Glutamatergic neuron (in vitro differentiated cells): ENCODE data around the gene HPSE2. TPM values are rescaled to one million over a fixed set of nuclear protein-coding genes. Genes with fewer than 3 reads are reported as not detected.

Experiments
- DNase-seq: peaks from one replicate; pipeline ENCODE4 v3.0.0; 2022
- H3K27ac Mint-ChIP-seq: one replicate; pipeline ENCODE4 v1.8.0; 2020; ENCODE audit warnings: mild to moderate bottlenecking, mixed read lengths, inconsistent platforms; ENCODE audit not compliant: unreplicated experiment
- H3K27me3 Mint-ChIP-seq: one replicate; pipeline ENCODE4 v1.8.0; 2020; ENCODE audit warnings: mild to moderate bottlenecking, moderate library complexity, mixed read lengths, inconsistent platforms; ENCODE audit not compliant: unreplicated experiment
- H3K36me3 Mint-ChIP-seq: one replicate; pipeline ENCODE4 v1.8.0; 2020; ENCODE audit warnings: mild to moderate bottlenecking, mixed read lengths, inconsistent platforms; ENCODE audit not compliant: unreplicated experiment
- H3K4me1 Mint-ChIP-seq: one replicate; pipeline ENCODE4 v1.8.0; 2020; ENCODE audit warnings: mild to moderate bottlenecking, low read depth, mixed read lengths, inconsistent platforms; ENCODE audit not compliant: unreplicated experiment
- H3K4me3 Mint-ChIP-seq: one replicate; pipeline ENCODE4 v1.8.0; 2020; ENCODE audit warnings: mild to moderate bottlenecking, mixed read lengths, inconsistent platforms; ENCODE audit not compliant: unreplicated experiment
- H3K9me3 Mint-ChIP-seq: one replicate; pipeline ENCODE4 v1.8.0; 2020; ENCODE audit warnings: mild to moderate bottlenecking, moderate library complexity, mixed read lengths, inconsistent platforms; ENCODE audit not compliant: unreplicated experiment
- total RNA-seq: library from RNA; stranded (reverse); fragmentation: NEBNext Ultra II Directional; extraction: Animal tissue kit (Norgen Biotek cat#: 25700); gene quantifications from one replicate; pipeline ENCODE4 v1.2.1, GENCODE V29; 2021; ENCODE audit not compliant: unreplicated experiment
- TF ChIP-seq, protein P1 (sequence below): fragments of 200-600 bp; sonication (generic); IDR thresholded peaks from one replicate; pipeline ENCODE4 v1.5.0; 2021; ENCODE audit not compliant: partially characterized antibody, unreplicated experiment

Gene HPSE2
- total RNA-seq, 1 donor from 2014 or later, result not detected

DNA sequence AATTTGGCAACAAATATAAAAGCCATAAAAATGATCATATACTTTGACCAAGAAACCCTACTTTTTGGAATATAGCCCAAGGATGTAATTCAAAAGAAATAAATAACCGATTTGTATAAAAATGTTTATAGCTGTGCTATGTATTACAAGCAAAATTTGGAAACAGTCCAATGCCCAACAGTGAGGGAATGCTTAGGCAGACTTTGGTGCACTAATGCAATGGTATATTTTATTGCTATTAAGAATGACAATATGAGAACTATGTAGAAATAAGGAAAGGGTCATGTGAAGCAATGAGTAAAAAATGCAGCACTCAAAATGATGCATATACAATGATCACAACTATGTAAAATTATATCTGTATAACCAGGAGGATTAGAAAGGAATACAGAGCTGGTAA, 515.1 kb downstream of the HPSE2 start:
- no peak overlapping the region for H3K4me3 Mint-ChIP-seq
- H3K36me3 Mint-ChIP-seq, result no peaks in the 10 kb centered on the region

GRCh38 chr10:98713586-98713985, 522.1 kb downstream of the HPSE2 start:
- DNase-seq, result no peak
- Mint-ChIP-seq H3K4me1 (no peaks in the 10 kb centered on the region), H3K36me3 (no peaks in the 10 kb centered on the region), H3K9me3 (no peaks in the 10 kb centered on the region), H3K27ac (no peak overlapping the region), H3K27me3 (no peaks in the 10 kb centered on the region), H3K4me3 (no peak overlapping the region)
- TF ChIP-seq, protein P1, sequence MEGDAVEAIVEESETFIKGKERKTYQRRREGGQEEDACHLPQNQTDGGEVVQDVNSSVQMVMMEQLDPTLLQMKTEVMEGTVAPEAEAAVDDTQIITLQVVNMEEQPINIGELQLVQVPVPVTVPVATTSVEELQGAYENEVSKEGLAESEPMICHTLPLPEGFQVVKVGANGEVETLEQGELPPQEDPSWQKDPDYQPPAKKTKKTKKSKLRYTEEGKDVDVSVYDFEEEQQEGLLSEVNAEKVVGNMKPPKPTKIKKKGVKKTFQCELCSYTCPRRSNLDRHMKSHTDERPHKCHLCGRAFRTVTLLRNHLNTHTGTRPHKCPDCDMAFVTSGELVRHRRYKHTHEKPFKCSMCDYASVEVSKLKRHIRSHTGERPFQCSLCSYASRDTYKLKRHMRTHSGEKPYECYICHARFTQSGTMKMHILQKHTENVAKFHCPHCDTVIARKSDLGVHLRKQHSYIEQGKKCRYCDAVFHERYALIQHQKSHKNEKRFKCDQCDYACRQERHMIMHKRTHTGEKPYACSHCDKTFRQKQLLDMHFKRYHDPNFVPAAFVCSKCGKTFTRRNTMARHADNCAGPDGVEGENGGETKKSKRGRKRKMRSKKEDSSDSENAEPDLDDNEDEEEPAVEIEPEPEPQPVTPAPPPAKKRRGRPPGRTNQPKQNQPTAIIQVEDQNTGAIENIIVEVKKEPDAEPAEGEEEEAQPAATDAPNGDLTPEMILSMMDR, result no peak

More for the DNA sequence above, 515.1 kb downstream of the HPSE2 start:
- no peaks in the 10 kb centered on the region for H3K27me3 Mint-ChIP-seq
- TF ChIP-seq, protein P1, result no peak
- no peak for DNase-seq
- no peaks in the 10 kb centered on the region for H3K9me3 Mint-ChIP-seq
- H3K4me1 Mint-ChIP-seq, result no peaks in the 10 kb centered on the region
- no peak overlapping the region for H3K27ac Mint-ChIP-seq

- H3K36me3 Mint-ChIP-seq, result no peaks in the 10 kb centered on the region
- H3K27ac Mint-ChIP-seq, result no peak overlapping the region
- H3K4me3 Mint-ChIP-seq, result no peak overlapping the region
- peak; percentile 15 for DNase-seq
- no peaks in the 10 kb centered on the region for H3K4me1 Mint-ChIP-seq
- H3K9me3 Mint-ChIP-seq, result no peaks in the 10 kb centered on the region
- TF ChIP-seq, protein P1, result no peak
- H3K27me3 Mint-ChIP-seq, result peaks cover 4% of the 10 kb centered on the region
Observed at GRCh38 chr10:98696516-98696915, 539.1 kb downstream of the HPSE2 start.

DNA sequence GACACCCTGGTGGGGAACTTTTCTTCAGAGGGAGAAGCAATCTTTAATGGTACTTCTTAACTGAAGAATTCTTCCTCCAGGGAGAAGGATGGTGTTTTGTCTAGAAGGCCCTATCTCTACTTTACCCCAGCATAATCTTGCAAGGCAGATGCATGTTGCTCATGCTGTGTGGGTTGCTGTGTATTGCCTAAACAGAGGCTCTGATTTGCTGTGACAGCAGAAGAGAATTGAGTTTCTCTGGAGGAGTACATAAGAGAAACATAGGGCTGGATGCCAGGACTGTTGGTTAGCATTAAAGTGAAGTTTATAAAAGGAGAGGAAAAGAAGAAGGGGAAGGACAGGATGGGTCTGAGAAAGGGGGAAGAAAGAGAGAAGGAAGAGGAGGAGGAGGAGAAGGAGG, 540.8 kb downstream of the HPSE2 start:
- TF ChIP-seq, protein P1, result no peak
- Mint-ChIP-seq H3K4me1 (no peaks in the 10 kb centered on the region), H3K27ac (no peak overlapping the region), H3K9me3 (no peaks in the 10 kb centered on the region), H3K4me3 (no peak overlapping the region), H3K27me3 (peaks cover 4% of the 10 kb centered on the region), H3K36me3 (no peaks in the 10 kb centered on the region)
- DNase-seq, result no peak

DNA sequence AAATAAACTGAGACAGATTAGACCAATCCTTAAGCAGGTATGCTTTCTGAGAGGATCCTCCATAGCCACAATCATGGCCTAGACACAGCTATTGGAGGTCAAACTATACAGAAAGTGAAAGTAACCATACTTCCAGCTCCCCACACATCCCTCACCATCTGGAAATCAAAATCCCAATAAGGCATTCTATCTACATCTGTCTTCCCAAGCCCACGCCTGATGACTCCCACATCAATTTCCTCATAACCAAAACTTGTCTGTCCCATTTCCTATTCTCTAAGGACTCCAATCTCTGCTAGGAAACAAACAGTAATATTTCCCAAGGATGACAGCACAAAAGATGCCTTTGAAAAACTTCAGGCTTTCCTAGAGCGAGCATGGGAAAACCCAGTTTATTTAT, 541.6 kb downstream of the HPSE2 start:
- Mint-ChIP-seq H3K4me1 (no peaks in the 10 kb centered on the region), H3K27ac (no peak overlapping the region), H3K27me3 (peaks cover 4% of the 10 kb centered on the region), H3K36me3 (peaks cover 4% of the 10 kb centered on the region), H3K4me3 (no peak overlapping the region), H3K9me3 (no peaks in the 10 kb centered on the region)
- no peak for DNase-seq
- TF ChIP-seq, protein P1, result no peak
